ENCODE data around the gene ZNF44.

GRCh38 chr19:12278713-12279112 lies 16.0 kb downstream of the ZNF44 start:
- no peak for TF ChIP-seq POLR2A (IDR thresholded peaks at IDR 0.05)
- no peak for TF ChIP-seq CTCF (IDR thresholded peaks at IDR 0.05)
